Calu3 (cell line): ENCODE measurements around the gene SLC25A17. TPM values are rescaled to one million over a fixed set of nuclear protein-coding genes. Genes with fewer than 3 reads are reported as not detected.
A peak's percentile ranks its signal among the peaks of the same experiment; 100 is the strongest.
"Not testable (repeated sequence)": the region's sequence is repeated elsewhere in the genome, so short reads cannot be mapped to it uniquely, and the experiment has no call there.

ENCODE experiments used
- BruUV-seq: library from RNA; stranded (reverse); fragments of 400-500 nt; replicated peaks from 2 replicates; lab custom pipeline; 2021; lab: Mats Ljungman, UMichigan
- CTCF ChIA-PET: fragments of 300-600 bp; sonication (Branson Sonifier 250); formaldehyde crosslinking; loops from one replicate; lab custom pipeline; 2022; ENCODE audit warnings: antibody characterized with exemption; lab: Charles Lee
- DNase-seq: peaks from one replicate; pipeline ENCODE4 v3.0.0; 2022
- H3K27ac Mint-ChIP-seq: one replicate; pipeline ENCODE4 v1.8.0; 2022; ENCODE audit warnings: mixed read lengths; ENCODE audit not compliant: unreplicated experiment
- H3K27me3 Mint-ChIP-seq: one replicate; pipeline ENCODE4 v1.8.0; 2022; ENCODE audit warnings: mixed read lengths; ENCODE audit not compliant: unreplicated experiment
- H3K36me3 Mint-ChIP-seq: one replicate; pipeline ENCODE4 v1.8.0; 2022; ENCODE audit warnings: mild to moderate bottlenecking, moderate library complexity, mixed read lengths; ENCODE audit not compliant: insufficient read depth, unreplicated experiment
- H3K4me1 Mint-ChIP-seq: one replicate; pipeline ENCODE4 v1.8.0; 2022; ENCODE audit warnings: mild to moderate bottlenecking, low read depth, mixed read lengths; ENCODE audit not compliant: unreplicated experiment
- H3K4me3 Mint-ChIP-seq: one replicate; pipeline ENCODE4 v1.8.0; 2022; ENCODE audit warnings: mild to moderate bottlenecking, low read depth, moderate library complexity, mixed read lengths; ENCODE audit not compliant: unreplicated experiment
- H3K9me3 Mint-ChIP-seq: one replicate; pipeline ENCODE4 v1.8.0; 2022; ENCODE audit warnings: low read depth, mixed read lengths; ENCODE audit not compliant: unreplicated experiment
- CTCF ChIP-seq: fragments of 200-600 bp; IDR thresholded peaks from one replicate; pipeline ENCODE4 v1.8.0; 2022; ENCODE audit warnings: antibody characterized with exemption; ENCODE audit not compliant: unreplicated experiment
- intact Hi-C: fragments of 100-400 bp; cut with micrococcal nuclease; formaldehyde crosslinking; loops from one replicate; pipeline ENCODE4 v1.10.0; 2022; ENCODE audit not compliant: unreplicated experiment
- total RNA-seq: library from RNA; stranded (reverse); gene quantifications from 2 replicates; pipeline ENCODE4 v1.2.3, GENCODE V29; 2022

The SLC25A17 gene
- total RNA-seq, 1 experiment from 2014 or later, result 20.7 TPM

- Mint-ChIP-seq H3K4me1 (peaks cover 18% of the 10 kb centered on the region), H3K36me3 (peaks cover 70% of the 10 kb centered on the region), H3K27ac (no peak overlapping the region), H3K27me3 (no peaks in the 10 kb centered on the region), H3K9me3 (no peaks in the 10 kb centered on the region), H3K4me3 (no peak overlapping the region)
- CTCF ChIA-PET, result no interaction called here
- intact Hi-C loops, result no loop called here
- no peak for DNase-seq
- TF ChIP-seq CTCF, result no peak
- no TSS peak for BruUV-seq
These were observed 19.3 kb upstream of the SLC25A17 start for GRCh38 chr22:40838486-40838885.

DNA sequence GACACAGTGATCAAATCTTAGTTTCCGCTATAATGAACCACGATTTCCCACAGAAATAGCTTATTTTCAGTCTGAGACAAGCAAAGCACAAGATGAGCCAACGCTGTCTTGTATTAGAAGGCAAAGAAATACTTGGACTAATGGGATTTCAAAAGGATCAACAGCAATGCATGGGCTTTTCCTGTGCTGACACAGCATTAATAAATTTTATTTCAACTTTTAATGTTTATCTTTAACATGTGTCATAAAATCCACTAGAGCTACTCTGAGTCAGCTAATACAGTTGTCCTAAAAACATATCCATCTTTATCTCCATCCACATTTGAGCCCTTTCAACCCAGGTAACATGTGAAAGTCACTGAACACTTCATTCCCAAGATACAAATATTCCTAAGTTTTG is 15.5 kb upstream of the SLC25A17 start:
- CTCF ChIA-PET, result no interaction called here
- no peak overlapping the region for H3K4me3 Mint-ChIP-seq
- no peak for DNase-seq
- peaks cover 59% of the 10 kb centered on the region for H3K36me3 Mint-ChIP-seq
- H3K27ac Mint-ChIP-seq, result no peak overlapping the region
- TF ChIP-seq CTCF, result no peak
- no TSS peak for BruUV-seq
- no peaks in the 10 kb centered on the region for H3K9me3 Mint-ChIP-seq
- H3K4me1 Mint-ChIP-seq, result peaks cover 13% of the 10 kb centered on the region
- H3K27me3 Mint-ChIP-seq, result no peaks in the 10 kb centered on the region
- intact Hi-C loops, result no loop called here

DNA sequence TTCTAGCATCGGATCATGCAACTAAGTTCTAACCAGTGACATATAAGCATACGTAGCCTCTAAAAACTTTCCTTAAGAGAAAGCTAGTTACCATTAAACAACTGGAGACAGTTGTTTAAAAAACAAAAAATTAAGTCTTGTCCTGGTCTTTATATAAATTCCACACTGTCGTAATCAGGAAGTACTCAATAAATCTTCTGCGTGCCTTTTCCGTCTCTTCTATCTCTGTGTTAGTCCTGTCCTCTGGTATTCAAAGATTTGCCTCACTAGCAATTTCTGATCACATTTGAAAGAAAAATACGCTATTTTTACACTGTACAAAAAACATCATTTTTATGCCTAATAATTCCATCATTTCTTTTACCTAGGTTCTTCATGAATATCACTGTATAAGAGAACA is 10.0 kb upstream of the SLC25A17 start:
- no peak for DNase-seq
- TF ChIP-seq CTCF, result no peak
- H3K4me1 Mint-ChIP-seq, result peaks cover 13% of the 10 kb centered on the region
- no peaks in the 10 kb centered on the region for H3K27me3 Mint-ChIP-seq
- no peaks in the 10 kb centered on the region for H3K9me3 Mint-ChIP-seq
- H3K27ac Mint-ChIP-seq, result no peak overlapping the region
- CTCF ChIA-PET, result no interaction called here
- H3K4me3 Mint-ChIP-seq, result no peak overlapping the region
- peaks cover 38% of the 10 kb centered on the region for H3K36me3 Mint-ChIP-seq
- BruUV-seq, result no TSS peak
- intact Hi-C loops, result no loop called here

DNA sequence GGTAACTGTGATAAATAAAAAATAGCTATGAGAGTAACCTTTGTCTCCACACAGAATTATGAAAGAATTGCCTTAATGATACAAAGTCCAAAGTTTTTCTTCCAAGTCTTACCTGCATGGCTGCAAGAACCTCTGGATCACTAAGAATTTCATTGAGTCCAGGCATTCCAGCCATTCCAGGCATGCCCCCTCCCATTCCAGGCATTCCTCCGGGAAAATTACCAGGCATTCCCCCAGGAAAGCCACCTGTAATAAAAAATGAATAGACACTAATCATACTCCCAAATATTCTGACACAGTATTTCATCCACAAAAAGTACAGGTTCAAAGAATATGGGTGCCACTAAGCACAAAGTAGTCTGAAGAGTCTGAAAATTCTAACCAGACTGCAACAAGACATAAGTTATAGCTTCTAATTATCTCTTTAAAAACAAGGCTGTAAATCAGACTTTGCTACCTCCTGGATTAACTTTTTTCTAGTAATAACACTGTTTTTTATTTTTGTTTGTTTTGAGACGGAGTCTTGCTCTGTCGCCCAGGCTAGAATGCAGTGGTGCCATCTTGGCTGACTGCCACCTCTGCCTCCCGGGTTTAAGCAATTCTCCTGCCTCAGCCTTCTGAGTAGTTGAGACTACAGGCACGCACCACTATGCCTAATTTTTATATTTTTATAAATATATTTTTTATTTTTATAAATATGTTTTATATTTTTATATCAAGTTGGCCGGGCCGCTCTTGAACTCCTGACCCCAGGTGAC is 8.0 kb upstream of the SLC25A17 start:
- no peak for DNase-seq
- H3K27me3 Mint-ChIP-seq, result no peaks in the 10 kb centered on the region
- H3K4me1 Mint-ChIP-seq, result peaks cover 2% of the 10 kb centered on the region
- intact Hi-C loops, result no loop called here
- no peak overlapping the region for H3K4me3 Mint-ChIP-seq
- no peak for TF ChIP-seq CTCF
- peaks cover 27% of the 10 kb centered on the region for H3K36me3 Mint-ChIP-seq
- H3K9me3 Mint-ChIP-seq, result no peaks in the 10 kb centered on the region
- no peak overlapping the region for H3K27ac Mint-ChIP-seq
- CTCF ChIA-PET, result no interaction called here
- BruUV-seq, result no TSS peak

DNA sequence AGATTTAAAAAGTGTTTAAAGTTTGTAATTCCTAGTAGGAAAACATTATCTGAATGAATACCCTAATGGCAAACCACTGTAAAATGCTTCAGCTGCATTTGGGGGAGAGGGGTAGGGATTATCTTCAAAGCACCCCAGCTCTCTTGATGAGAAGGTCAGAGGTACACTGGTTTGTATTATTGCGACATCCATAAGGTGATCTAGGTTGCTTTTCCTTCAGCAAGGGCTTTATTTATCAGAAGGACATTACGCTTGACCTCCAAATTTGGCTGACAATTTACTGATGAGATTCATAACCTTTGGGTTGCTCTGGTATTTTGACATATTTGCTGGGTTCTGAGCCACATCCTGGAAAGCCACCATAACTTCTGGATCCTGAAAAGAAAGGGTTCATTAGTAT is 7.1 kb upstream of the SLC25A17 start:
- H3K27ac Mint-ChIP-seq, result not testable (repeated sequence)

More for the DNA sequence above, 7.1 kb upstream of the SLC25A17 start:
- CTCF ChIA-PET, intact Hi-C loops, H3K9me3 Mint-ChIP-seq, H3K4me1 Mint-ChIP-seq, DNase-seq, H3K27me3 Mint-ChIP-seq, H3K4me3 Mint-ChIP-seq: not testable (repeated sequence)
- BruUV-seq, result TSS peak; percentile 95
- peaks cover 24% of the 10 kb centered on the region for H3K36me3 Mint-ChIP-seq
